MCF 10A (cell line): ENCODE measurements around the gene OOEP. TPM values are rescaled to one million over a fixed set of nuclear protein-coding genes. Genes with fewer than 3 reads are reported as not detected.

Experiments
- BruUV-seq: library from RNA; stranded (reverse); fragments of 400-500 nt; replicated peaks from 2 replicates; lab custom pipeline; 2021; lab: Mats Ljungman, UMichigan
- CTCF ChIA-PET: fragments of 300-600 bp; sonication (Branson Sonifier 250); formaldehyde crosslinking; extraction: SDS; loops from one replicate; lab custom pipeline; 2021; ENCODE audit warnings: antibody characterized with exemption, inconsistent platforms; lab: Yijun Ruan, JAX
- POLR2A ChIA-PET: fragments of 300-600, 350-650 bp; sonication (Branson Sonifier 250); formaldehyde crosslinking; extraction: SDS; loops from one replicate; lab custom pipeline; 2020; ENCODE audit warnings: antibody characterized with exemption, inconsistent platforms; lab: Yijun Ruan, JAX
- DNase-seq: peaks from one replicate; pipeline ENCODE4 v3.0.0-alpha.2; 2018; ENCODE audit not compliant: unreplicated experiment
- H3K27ac Mint-ChIP-seq: one replicate; pipeline ENCODE4 v1.8.0; 2022; ENCODE audit warnings: mild to moderate bottlenecking, low read depth, mixed read lengths; ENCODE audit not compliant: unreplicated experiment
- H3K27me3 Mint-ChIP-seq: one replicate; pipeline ENCODE4 v1.8.0; 2022; ENCODE audit warnings: mixed read lengths; ENCODE audit not compliant: insufficient read depth, unreplicated experiment
- H3K36me3 Mint-ChIP-seq: one replicate; pipeline ENCODE4 v1.8.0; 2022; ENCODE audit warnings: mild to moderate bottlenecking, moderate library complexity, mixed read lengths; ENCODE audit not compliant: insufficient read depth, unreplicated experiment
- H3K4me1 Mint-ChIP-seq: one replicate; pipeline ENCODE4 v1.8.0; 2022; ENCODE audit warnings: mixed read lengths; ENCODE audit not compliant: insufficient read depth, unreplicated experiment
- H3K4me3 Mint-ChIP-seq: one replicate; pipeline ENCODE4 v1.8.0; 2022; ENCODE audit warnings: mild to moderate bottlenecking, moderate library complexity, mixed read lengths; ENCODE audit not compliant: unreplicated experiment
- H3K9me3 Mint-ChIP-seq: one replicate; pipeline ENCODE4 v1.8.0; 2022; ENCODE audit warnings: mixed read lengths; ENCODE audit not compliant: unreplicated experiment
- intact Hi-C: fragments of 100-400 bp; cut with micrococcal nuclease; formaldehyde crosslinking; loops from 2 replicates; pipeline ENCODE4 v1.14.1; 2022
- total RNA-seq: library from RNA; stranded (reverse); gene quantifications from 2 replicates; pipeline ENCODE4 v1.2.3, GENCODE V29; 2022
- TF ChIP-seq, protein P1 (sequence below): fragments of 200-600 bp; IDR thresholded peaks from one replicate; pipeline ENCODE4 v1.8.0; 2022; ENCODE audit warnings: antibody characterized with exemption, mild to moderate bottlenecking; ENCODE audit not compliant: unreplicated experiment

Gene OOEP
- total RNA-seq, 1 experiment from 2014 or later: not detected

GRCh38 chr6:73364121-73364520, 5.6 kb downstream of the OOEP start:
- no peak for DNase-seq
- ChIA-PET CTCF (no interaction called here), POLR2A (no interaction called here)
- intact Hi-C loops: no loop called here
- Mint-ChIP-seq H3K27me3 (no peaks in the 10 kb centered on the region), H3K36me3 (no peaks in the 10 kb centered on the region), H3K4me1 (no peaks in the 10 kb centered on the region), H3K27ac (no peak overlapping the region), H3K4me3 (no peak overlapping the region), H3K9me3 (no peaks in the 10 kb centered on the region)
- BruUV-seq: no TSS peak
- TF ChIP-seq, protein P1, sequence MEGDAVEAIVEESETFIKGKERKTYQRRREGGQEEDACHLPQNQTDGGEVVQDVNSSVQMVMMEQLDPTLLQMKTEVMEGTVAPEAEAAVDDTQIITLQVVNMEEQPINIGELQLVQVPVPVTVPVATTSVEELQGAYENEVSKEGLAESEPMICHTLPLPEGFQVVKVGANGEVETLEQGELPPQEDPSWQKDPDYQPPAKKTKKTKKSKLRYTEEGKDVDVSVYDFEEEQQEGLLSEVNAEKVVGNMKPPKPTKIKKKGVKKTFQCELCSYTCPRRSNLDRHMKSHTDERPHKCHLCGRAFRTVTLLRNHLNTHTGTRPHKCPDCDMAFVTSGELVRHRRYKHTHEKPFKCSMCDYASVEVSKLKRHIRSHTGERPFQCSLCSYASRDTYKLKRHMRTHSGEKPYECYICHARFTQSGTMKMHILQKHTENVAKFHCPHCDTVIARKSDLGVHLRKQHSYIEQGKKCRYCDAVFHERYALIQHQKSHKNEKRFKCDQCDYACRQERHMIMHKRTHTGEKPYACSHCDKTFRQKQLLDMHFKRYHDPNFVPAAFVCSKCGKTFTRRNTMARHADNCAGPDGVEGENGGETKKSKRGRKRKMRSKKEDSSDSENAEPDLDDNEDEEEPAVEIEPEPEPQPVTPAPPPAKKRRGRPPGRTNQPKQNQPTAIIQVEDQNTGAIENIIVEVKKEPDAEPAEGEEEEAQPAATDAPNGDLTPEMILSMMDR: no peak

DNA sequence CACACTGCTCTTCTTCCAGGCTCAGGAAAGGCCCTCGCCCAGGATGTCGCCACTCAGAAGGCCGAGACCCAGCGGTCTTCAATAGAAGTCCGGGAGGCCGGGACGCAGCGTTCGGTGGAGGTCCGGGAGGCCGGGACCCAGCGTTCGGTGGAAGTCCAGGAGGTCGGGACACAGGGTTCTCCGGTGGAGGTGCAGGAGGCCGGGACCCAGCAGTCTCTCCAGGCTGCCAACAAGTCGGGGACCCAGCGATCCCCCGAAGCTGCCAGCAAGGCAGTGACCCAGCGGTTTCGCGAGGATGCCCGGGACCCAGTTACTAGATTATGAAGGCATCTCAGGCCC, 6.2 kb downstream of the OOEP start:
- TF ChIP-seq, protein P1: no peak
- no peak overlapping the region for H3K4me3 Mint-ChIP-seq
- no peaks in the 10 kb centered on the region for H3K4me1 Mint-ChIP-seq
- intact Hi-C loops: no loop called here
- H3K27me3 Mint-ChIP-seq: no peaks in the 10 kb centered on the region
- POLR2A ChIA-PET: no interaction called here
- no TSS peak for BruUV-seq
- H3K27ac Mint-ChIP-seq: no peak overlapping the region
- CTCF ChIA-PET: no interaction called here
- no peaks in the 10 kb centered on the region for H3K36me3 Mint-ChIP-seq
- no peak for DNase-seq
- no peaks in the 10 kb centered on the region for H3K9me3 Mint-ChIP-seq

- H3K36me3 Mint-ChIP-seq: no peaks in the 10 kb centered on the region
- POLR2A ChIA-PET: no interaction called here
- TF ChIP-seq, protein P1: no peak
- intact Hi-C loops: no loop called here
- no peaks in the 10 kb centered on the region for H3K9me3 Mint-ChIP-seq
- no peak overlapping the region for H3K27ac Mint-ChIP-seq
- BruUV-seq: no TSS peak
- H3K4me1 Mint-ChIP-seq: no peaks in the 10 kb centered on the region
- H3K27me3 Mint-ChIP-seq: no peaks in the 10 kb centered on the region
- CTCF ChIA-PET: no interaction called here
- no peak for DNase-seq
- no peak overlapping the region for H3K4me3 Mint-ChIP-seq
Measured at GRCh38 chr6:73362869-73363536, 6.7 kb downstream of the OOEP start.

GRCh38 chr6:73362358-73362757, 7.3 kb downstream of the OOEP start, which contains the start of gene KHDC3L:
KHDC3L (plus strand) TSS chr6:73362658; CDS start chr6:73362730, 72 bp downstream.
- H3K27ac Mint-ChIP-seq: no peak within 1 kb of the TSS
- no peaks in the 10 kb centered on the region for H3K27me3 Mint-ChIP-seq
- no peaks in the 10 kb centered on the region for H3K4me1 Mint-ChIP-seq
- no peaks in the 10 kb centered on the region for H3K9me3 Mint-ChIP-seq
- no peaks in the 10 kb centered on the region for H3K36me3 Mint-ChIP-seq
- DNase-seq: no peak
- no peak within 1 kb of the TSS for H3K4me3 Mint-ChIP-seq
- BruUV-seq: no TSS peak
- TF ChIP-seq, protein P1: no peak
- ChIA-PET CTCF (no interaction called here), POLR2A (no interaction called here)
- intact Hi-C loops: no loop called here
